Ovary (tissue), 3 donors: Measurements from ENCODE around the gene MAGEB17.

Source experiments
- CTCF ChIP-seq, 3 donors: fragments of 450-650 bp in 2 of 3; fragments of 200-600 bp in 1 of 3; IDR thresholded peaks; one replicate each; pipeline versions ENCODE4 v1.5.1 to v1.8.0; 2016 to 2022; ENCODE audit warnings: antibody characterized with exemption in 3 of 3, mild to moderate bottlenecking in 1 of 3
- EP300 ChIP-seq: sonication (generic); formaldehyde crosslinking; IDR thresholded peaks from one replicate; pipeline ENCODE4 v1.6.1; 2017; ENCODE audit warnings: antibody characterized with exemption
- POLR2A ChIP-seq: fragments of 450-650 bp; IDR thresholded peaks from one replicate; pipeline ENCODE4 v1.6.1; 2017; ENCODE audit warnings: antibody characterized with exemption, mild to moderate bottlenecking, moderate library complexity
- donor health status: DM: no; HTN: no; CAD: no.

DNA sequence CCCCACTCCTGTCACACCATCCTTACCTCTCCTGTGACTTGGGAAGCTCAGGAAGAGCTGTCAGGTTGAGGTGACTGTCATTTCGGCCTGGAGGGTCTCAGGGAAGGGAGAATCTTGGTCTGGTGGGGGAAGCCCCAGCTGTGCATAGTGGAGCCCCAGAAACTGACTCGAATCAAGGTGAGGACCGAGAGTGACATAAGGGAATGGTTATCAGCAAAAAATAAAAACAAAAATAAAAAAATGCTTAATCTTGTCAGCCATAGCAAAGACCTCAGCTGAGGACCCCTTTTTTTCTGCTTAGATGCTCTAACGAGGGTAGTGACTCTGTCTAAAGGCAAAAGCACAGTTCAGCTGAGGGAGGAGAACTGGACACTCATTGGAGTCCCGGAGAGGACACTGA, at the start of gene MAGEB17:
- TF ChIP-seq CTCF (IDR thresholded peaks at IDR 0.05) (no peak), POLR2A (no peak), EP300 (no peak)
